Smooth muscle cell (in vitro differentiated cells): ENCODE results near the gene ZNF385D. TPM values are rescaled to one million over a fixed set of nuclear protein-coding genes. Genes with fewer than 3 reads are reported as not detected.

Experiments used
- DNase-seq: peaks from one replicate; lab custom pipeline; 2025; ENCODE audit not compliant: unreplicated experiment; lab: John Stamatoyannopoulos, UW
- H2AFZ ChIP-seq: fragments of 200-600 bp; sonication (generic); 2 replicates; pipeline ENCODE4 v1.6.0; 2016; ENCODE audit warnings: antibody characterized with exemption, low read depth, mild to moderate bottlenecking
- H3F3A ChIP-seq: fragments of 200-600 bp; sonication (generic); 2 replicates; pipeline ENCODE4 v1.6.0; 2017; ENCODE audit warnings: antibody characterized with exemption, low read depth
- H3K27ac ChIP-seq: fragments of 200-600 bp; sonication (generic); 2 replicates; pipeline ENCODE4 v1.5.1; 2016; ENCODE audit warnings: low read depth, mild to moderate bottlenecking
- H3K27me3 ChIP-seq: fragments of 200-600 bp; sonication (generic); 2 replicates; pipeline ENCODE4 v1.6.1; 2016; ENCODE audit warnings: low read depth, mild to moderate bottlenecking
- H3K36me3 ChIP-seq: fragments of 200-600 bp; sonication (generic); 2 replicates; pipeline ENCODE4 v1.5.1; 2016; ENCODE audit warnings: low read depth
- H3K4me1 ChIP-seq: fragments of 200-600 bp; sonication (generic); 2 replicates; pipeline ENCODE4 v1.5.1; 2016; ENCODE audit warnings: low read depth
- H3K4me2 ChIP-seq: fragments of 200-600 bp; sonication (generic); 2 replicates; pipeline ENCODE4 v1.6.0; 2016; ENCODE audit warnings: mild to moderate bottlenecking
- H3K4me3 ChIP-seq: fragments of 200-600 bp; sonication (generic); 2 replicates; pipeline ENCODE4 v1.5.1; 2016; ENCODE audit warnings: mild to moderate bottlenecking
- H3K79me2 ChIP-seq: fragments of 200-600 bp; sonication (generic); 2 replicates; pipeline ENCODE4 v1.6.0; 2016; ENCODE audit warnings: low read depth, mild to moderate bottlenecking
- H3K9ac ChIP-seq: fragments of 200-600 bp; sonication (generic); 2 replicates; pipeline ENCODE4 v1.6.0; 2016; ENCODE audit warnings: low read depth
- H3K9me3 ChIP-seq: fragments of 200-600 bp; sonication (generic); replicated peaks from 2 replicates; pipeline ENCODE4 v1.5.1; 2016; ENCODE audit warnings: low read depth
- H4K20me1 ChIP-seq: fragments of 200-600 bp; sonication (generic); 2 replicates; pipeline ENCODE4 v1.6.0; 2016; ENCODE audit warnings: low read depth
- WGBS: methylation state at CpG from one replicate; pipeline ENCODE4 v1.1.7; 2016; ENCODE audit warnings: low lambda C conversion rate; 5-methylcytosine and 5-hydroxymethylcytosine counted together
- polyA plus RNA-seq: library from polyadenylated mRNA; unstranded; fragments of >200 nt; fragmentation: Nextera tagmentation; extraction: Ambion mirVana; gene quantifications from 2 replicates; pipeline ENCODE4 v1.2.1, GENCODE V29; 2016
- total RNA-seq: library from RNA; depleted of rRNA; stranded (reverse); fragments of >200 nt; gene quantifications from 2 replicates; pipeline ENCODE4 v1.2.3, GENCODE V29; 2014
- TF ChIP-seq, protein P1 (sequence below): fragments of 200-600 bp; sonication (generic); IDR thresholded peaks from 2 replicates; pipeline ENCODE4 v1.5.1; 2017; ENCODE audit warnings: borderline replicate concordance, mild to moderate bottlenecking, antibody characterized with exemption; ENCODE audit not compliant: insufficient read depth, poor library complexity, severe bottlenecking

Gene ZNF385D
- total and polyA plus RNA-seq, 2 experiments from 2014 or later, result 0.13 to 2.4 TPM

DNA sequence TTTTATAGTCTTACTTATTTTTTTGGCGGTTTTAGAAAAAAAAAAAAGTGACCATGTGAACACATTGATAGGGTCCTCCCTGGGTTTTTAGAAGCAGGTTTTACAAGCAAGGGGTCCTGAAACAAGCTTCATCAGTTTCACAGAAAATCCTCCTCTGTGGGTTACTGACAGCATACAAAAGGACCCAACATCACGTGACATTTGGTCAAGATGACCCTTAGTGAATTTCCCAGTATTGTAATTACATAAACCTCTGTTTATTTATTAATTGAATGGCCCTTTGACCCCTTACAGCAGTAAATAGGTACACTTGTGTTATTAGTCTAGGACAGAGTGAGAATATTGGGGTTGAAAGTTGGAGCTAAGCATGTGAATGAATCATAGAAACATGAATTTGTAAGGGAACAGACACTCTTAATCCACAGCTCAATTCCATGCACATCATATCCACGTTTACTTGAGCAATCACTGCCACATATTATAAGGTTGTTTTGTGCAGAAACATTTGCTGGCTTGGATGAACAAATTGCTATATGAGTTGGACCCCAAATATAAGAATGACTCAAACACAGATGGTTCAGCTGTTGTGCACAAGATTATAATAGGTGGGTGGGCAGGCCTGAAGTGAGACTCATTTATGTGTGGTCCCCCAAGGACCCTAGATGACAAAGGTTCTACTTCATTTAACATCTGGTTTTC is 137.5 kb downstream of the ZNF385D start:
- DNase-seq, result no peak
- Histone ChIP-seq H3K9ac (no peak overlapping the region), H3K9me3 (no peaks in the 10 kb centered on the region), H4K20me1 (no peaks in the 10 kb centered on the region), H3K4me2 (no peak overlapping the region), H3F3A (no peaks in the 10 kb centered on the region), H3K27me3 (peaks cover 29% of the 10 kb centered on the region), H2AFZ (no peak overlapping the region), H3K79me2 (no peaks in the 10 kb centered on the region), H3K4me3 (no peak overlapping the region), H3K27ac (no peak overlapping the region), H3K4me1 (no peaks in the 10 kb centered on the region), H3K36me3 (no peaks in the 10 kb centered on the region)
- TF ChIP-seq, protein P1, sequence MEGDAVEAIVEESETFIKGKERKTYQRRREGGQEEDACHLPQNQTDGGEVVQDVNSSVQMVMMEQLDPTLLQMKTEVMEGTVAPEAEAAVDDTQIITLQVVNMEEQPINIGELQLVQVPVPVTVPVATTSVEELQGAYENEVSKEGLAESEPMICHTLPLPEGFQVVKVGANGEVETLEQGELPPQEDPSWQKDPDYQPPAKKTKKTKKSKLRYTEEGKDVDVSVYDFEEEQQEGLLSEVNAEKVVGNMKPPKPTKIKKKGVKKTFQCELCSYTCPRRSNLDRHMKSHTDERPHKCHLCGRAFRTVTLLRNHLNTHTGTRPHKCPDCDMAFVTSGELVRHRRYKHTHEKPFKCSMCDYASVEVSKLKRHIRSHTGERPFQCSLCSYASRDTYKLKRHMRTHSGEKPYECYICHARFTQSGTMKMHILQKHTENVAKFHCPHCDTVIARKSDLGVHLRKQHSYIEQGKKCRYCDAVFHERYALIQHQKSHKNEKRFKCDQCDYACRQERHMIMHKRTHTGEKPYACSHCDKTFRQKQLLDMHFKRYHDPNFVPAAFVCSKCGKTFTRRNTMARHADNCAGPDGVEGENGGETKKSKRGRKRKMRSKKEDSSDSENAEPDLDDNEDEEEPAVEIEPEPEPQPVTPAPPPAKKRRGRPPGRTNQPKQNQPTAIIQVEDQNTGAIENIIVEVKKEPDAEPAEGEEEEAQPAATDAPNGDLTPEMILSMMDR, result no peak
- WGBS, result 87% methylated on average over 3 of the region's 3 CpGs

DNA sequence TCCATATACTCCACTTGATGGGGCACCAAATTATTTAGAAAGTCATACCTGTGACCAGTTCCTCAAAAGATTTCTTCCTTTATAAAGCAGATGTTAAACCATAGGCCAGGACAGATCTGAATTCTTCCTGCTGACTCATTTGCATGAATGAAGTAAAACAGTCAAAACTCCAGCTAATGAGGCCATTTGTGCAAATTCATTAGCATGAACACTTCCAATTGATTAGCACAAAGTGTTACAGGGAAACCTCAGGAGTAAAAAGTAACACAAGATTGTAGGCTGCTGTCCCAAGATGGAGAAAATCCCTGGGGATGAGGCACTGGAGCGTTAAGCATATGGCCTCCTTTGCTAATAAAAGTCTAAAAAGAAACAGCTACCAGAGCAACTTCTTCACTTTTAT is 149.8 kb downstream of the ZNF385D start:
- WGBS, result 78% methylated on average over 1 of the region's 1 CpG
- Histone ChIP-seq H2AFZ (no peak overlapping the region), H3K9ac (no peak overlapping the region), H3K4me3 (no peak overlapping the region), H3K79me2 (no peaks in the 10 kb centered on the region), H3K9me3 (no peaks in the 10 kb centered on the region), H3K4me1 (no peaks in the 10 kb centered on the region), H3K27ac (no peak overlapping the region), H3K36me3 (no peaks in the 10 kb centered on the region), H3K27me3 (peaks cover 33% of the 10 kb centered on the region), H4K20me1 (no peaks in the 10 kb centered on the region), H3K4me2 (no peak overlapping the region), H3F3A (no peaks in the 10 kb centered on the region)
- TF ChIP-seq, protein P1, result no peak
- no peak for DNase-seq

DNA sequence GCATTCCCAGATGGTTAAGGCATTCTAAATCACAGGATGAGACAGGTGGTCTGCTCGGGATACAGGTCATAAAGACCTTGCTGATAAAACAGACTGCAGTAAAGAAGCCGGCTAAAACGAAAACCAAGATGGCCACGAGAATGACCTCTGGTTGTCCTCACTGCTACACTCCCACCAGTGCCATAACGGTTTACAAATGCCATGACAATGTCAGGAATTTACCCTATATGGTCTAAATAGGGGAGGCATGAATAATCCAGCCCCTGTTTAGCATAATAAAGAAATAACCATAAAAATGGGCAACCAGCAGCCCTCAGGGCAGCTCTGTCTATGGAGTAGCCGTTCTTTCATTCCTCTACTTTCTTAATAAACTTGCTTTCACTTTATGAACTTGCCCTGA is 151.1 kb downstream of the ZNF385D start:
- no peaks in the 10 kb centered on the region for H3K36me3 ChIP-seq
- H2AFZ ChIP-seq, result no peak overlapping the region
- H3K4me3 ChIP-seq, result no peak overlapping the region
- no peak overlapping the region for H3K27ac ChIP-seq
- no peak overlapping the region for H3K4me2 ChIP-seq
- H3F3A ChIP-seq, result no peaks in the 10 kb centered on the region
- H4K20me1 ChIP-seq, result no peaks in the 10 kb centered on the region
- no peaks in the 10 kb centered on the region for H3K9me3 ChIP-seq
- no peak for DNase-seq
- TF ChIP-seq, protein P1, result no peak
- no peak overlapping the region for H3K9ac ChIP-seq
- peaks cover 28% of the 10 kb centered on the region for H3K27me3 ChIP-seq
- H3K79me2 ChIP-seq, result no peaks in the 10 kb centered on the region
- WGBS, result 91% methylated on average over 6 of the region's 6 CpGs
- no peaks in the 10 kb centered on the region for H3K4me1 ChIP-seq

GRCh38 chr3:21592828-21593227 is 158.2 kb downstream of the ZNF385D start:
- H3K79me2 ChIP-seq, result no peaks in the 10 kb centered on the region
- no peaks in the 10 kb centered on the region for H3K9me3 ChIP-seq
- no peak overlapping the region for H2AFZ ChIP-seq
- H3K4me1 ChIP-seq, result no peaks in the 10 kb centered on the region
- no peak for DNase-seq
- H3K9ac ChIP-seq, result no peak overlapping the region
- no peaks in the 10 kb centered on the region for H4K20me1 ChIP-seq
- no peaks in the 10 kb centered on the region for H3K36me3 ChIP-seq
- H3F3A ChIP-seq, result no peaks in the 10 kb centered on the region
- H3K27me3 ChIP-seq, result peaks cover 13% of the 10 kb centered on the region
- TF ChIP-seq, protein P1, result no peak
- no peak overlapping the region for H3K4me2 ChIP-seq
- H3K4me3 ChIP-seq, result no peak overlapping the region
- WGBS, result 94% methylated on average over 4 of the region's 4 CpGs
- no peak overlapping the region for H3K27ac ChIP-seq
